AG08395 (cell line): Measurements from ENCODE around the gene TBC1D22A.
"Not testable (repeated sequence)": the region's sequence is repeated elsewhere in the genome, so short reads cannot be mapped to it uniquely, and the experiment has no call there.

Experiments
- DNase-seq: peaks from one replicate; pipeline ENCODE4 v3.0.0; 2012; ENCODE audit warnings: mixed read lengths, low spot score

Gene TBC1D22A

DNA sequence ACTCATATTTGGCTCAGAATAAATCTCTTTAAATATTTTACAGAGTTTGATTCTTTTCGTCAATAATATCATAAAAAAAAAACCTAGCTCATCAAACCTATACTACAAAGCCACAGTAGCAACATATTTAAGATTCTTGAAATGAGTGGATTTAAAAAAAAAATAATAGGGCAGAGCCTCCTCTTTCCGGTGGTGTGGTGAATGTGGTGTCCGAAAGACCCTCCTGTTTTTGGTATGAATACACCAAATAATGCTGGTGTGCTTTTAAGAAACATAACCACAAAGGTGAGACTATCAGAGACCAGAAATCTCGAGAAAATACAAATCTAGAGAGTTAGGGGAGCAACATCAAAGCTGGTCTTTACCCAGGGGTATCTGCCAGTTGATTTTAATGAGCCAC, 342.6 kb downstream of the TBC1D22A start:
- DNase-seq: no peak

DNA sequence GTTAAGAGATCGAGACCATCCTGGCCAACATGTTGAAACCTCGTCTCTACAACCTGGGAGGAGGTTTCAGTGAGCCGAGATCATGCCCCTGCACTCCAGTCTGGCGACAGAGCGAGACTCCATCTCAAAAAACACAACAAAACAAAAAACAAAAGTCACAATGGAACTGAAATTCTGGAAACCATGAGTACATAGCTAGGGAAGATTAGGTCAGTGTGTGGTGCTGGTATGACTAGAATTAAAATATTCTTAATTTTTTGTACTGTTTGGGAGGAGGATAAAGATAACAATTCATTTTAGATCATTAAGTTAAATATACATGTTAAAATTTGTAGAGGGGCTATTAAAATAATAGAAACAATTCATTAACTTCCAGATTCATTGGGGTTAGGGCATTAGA, 344.4 kb downstream of the TBC1D22A start:
- DNase-seq: no peak

DNA sequence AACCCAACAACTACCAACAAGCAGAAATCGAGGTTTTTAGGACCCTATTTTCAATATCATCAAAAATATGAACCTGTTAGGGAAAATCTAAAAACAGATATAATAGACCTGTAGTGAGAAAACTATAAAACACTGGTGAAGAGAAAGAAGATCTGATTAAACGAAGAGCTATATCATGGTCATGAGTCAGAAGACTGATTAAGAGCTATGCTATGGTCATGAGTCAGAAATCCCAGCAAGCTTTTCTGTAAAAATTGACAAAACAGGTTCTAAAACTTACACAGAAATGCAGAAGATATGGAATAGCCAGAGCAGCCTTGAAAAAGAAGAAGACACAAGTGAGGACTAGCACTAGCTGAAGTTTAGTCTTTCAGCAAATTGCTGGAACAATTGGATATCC, 345.0 kb downstream of the TBC1D22A start:
- DNase-seq: peak; percentile 84

DNA sequence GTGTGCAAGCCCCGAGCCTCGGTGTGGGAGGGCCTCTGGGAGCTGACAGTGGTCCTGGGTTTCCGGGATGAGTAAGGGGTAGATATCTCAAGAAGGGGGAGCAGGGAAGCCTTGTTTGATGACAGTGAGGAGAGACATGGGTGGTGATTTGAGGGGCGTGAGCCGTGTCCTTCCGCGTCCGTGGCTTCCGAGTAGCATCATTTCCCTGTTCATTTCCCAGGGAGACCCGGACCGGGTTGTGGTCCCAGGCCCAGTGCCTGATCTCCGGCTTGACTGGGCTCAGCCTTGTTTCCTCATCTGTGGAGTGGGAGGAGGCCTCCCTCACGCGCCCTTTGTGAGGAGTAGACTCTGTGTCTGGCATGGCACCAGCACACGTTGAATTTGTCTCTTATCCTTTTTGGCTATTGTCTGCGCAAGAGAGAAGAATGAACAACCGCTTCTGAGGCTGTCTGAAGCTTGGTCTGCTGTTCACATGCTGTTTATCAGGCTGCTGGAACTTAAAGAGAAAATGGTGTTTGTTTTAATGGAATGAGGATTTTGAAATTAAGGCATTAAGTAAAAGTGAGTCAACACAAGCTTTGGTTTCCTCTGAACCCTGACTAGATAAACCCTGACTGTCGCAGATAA, 348.5 kb downstream of the TBC1D22A start:
- DNase-seq: no peak

- no peak for DNase-seq
Measured at GRCh38 chr22:47111626-47112581, 349.5 kb downstream of the TBC1D22A start.

DNA sequence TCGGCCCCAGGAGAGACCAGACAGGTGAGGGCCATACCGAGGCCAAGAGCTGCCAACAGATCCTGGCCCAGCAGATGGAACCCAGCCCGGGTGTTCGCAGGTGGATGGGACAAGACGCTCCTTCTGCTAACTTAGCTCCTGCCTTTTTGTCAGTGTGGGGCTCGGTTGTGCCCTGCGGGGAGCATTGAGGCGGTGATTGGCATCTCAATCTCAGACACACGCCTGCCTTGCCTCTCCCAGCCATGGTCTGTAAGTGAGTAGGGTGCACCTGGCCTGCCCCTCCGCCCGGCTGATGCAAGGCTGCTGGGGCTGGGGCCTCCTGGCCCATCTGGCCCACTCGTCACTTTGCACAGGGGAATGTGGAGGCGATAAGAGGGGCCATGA, 350.1 kb downstream of the TBC1D22A start:
- no peak for DNase-seq

- no peak for DNase-seq
Measured at GRCh38 chr22:47112994-47113852, 350.8 kb downstream of the TBC1D22A start.

- no peak for DNase-seq
Measured at GRCh38 chr22:47113853-47114415, 351.5 kb downstream of the TBC1D22A start.

DNA sequence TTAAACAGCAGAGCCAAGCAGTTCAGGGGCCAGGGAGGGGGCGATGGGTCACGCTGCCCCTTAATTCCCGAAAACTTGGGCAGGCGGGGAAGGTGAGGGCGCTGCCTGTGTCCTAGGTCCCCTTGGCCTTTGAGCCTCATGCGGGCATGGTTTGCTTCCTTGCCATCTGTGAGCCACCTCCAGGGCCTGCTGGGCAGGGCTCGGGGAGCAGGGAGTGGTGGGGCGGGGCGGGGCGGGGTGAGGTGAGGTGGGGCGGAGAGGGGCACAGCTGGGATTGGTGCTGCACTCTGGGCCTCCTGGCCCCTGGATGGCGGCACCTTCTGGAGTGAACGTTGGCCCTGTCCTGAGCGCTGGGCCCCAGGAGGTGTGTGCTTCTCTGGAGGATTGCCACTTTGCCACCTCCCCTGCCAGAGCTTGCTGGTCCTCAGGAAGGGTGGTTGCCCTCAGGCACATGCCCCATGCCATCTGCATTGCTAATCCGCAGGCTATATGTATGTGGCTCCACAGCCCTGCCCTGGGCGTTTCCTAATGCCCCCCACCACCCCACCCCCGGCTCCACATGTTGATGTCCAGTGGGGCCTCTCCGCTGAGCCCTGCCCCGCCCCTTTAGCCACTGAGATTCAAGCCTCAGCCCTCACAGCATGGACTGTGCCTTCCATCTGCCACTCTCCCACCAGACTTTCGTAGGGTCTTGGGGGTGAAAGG, 352.5 kb downstream of the TBC1D22A start:
- no peak for DNase-seq

GRCh38 chr22:47115518-47115890, 353.1 kb downstream of the TBC1D22A start:
- no peak for DNase-seq

GRCh38 chr22:47115921-47116320, 353.5 kb downstream of the TBC1D22A start:
- DNase-seq: no peak

- no peak for DNase-seq
Measured at GRCh38 chr22:47116426-47117341, 354.2 kb downstream of the TBC1D22A start.

- DNase-seq: not testable (repeated sequence)
Measured at GRCh38 chr22:47117442-47117841, 355.0 kb downstream of the TBC1D22A start.

DNA sequence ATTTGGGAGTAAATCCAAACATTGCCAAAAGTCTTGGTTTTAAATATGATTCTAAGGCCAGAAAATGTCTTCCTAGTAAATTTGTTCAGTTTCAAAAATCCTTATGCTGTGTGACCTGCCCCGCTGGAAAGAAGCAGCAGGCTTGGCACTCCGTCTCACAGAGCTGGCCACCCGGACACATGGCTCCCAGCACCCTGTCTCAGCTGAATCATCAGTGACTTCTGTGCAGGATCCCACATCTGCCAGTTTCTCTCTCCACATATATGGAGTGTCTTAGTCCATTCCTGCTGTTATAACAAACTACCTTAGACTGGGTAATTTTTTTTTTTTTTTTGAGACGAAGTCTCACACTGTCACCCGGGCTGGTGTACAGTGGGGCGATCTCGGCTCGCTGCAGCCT, 356.7 kb downstream of the TBC1D22A start:
- peak; percentile 48 for DNase-seq

DNA sequence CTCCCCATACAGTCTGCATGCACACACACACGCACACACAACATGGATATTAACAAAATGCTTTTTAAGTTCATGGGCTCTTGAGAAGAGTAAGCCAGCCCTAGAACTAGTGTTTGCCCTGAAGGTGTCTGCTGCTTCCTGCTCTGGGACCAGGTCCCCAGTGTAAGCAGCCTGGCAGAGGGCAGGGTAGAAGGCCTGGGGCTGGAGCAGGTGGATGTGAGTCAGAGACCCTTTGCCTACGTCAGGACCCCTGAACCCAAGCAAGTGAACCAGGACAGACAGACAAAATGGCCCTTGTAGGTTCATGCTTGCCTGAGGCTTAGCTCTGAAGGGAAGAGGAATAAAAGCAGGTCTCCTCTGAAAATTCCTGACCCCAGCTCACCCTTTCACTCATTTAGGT, 357.9 kb downstream of the TBC1D22A start:
- no peak for DNase-seq

- DNase-seq: no peak
Measured at GRCh38 chr22:47121791-47122190, 359.3 kb downstream of the TBC1D22A start.

- DNase-seq: no peak
Measured at GRCh38 chr22:47122441-47123000, 360.1 kb downstream of the TBC1D22A start.

DNA sequence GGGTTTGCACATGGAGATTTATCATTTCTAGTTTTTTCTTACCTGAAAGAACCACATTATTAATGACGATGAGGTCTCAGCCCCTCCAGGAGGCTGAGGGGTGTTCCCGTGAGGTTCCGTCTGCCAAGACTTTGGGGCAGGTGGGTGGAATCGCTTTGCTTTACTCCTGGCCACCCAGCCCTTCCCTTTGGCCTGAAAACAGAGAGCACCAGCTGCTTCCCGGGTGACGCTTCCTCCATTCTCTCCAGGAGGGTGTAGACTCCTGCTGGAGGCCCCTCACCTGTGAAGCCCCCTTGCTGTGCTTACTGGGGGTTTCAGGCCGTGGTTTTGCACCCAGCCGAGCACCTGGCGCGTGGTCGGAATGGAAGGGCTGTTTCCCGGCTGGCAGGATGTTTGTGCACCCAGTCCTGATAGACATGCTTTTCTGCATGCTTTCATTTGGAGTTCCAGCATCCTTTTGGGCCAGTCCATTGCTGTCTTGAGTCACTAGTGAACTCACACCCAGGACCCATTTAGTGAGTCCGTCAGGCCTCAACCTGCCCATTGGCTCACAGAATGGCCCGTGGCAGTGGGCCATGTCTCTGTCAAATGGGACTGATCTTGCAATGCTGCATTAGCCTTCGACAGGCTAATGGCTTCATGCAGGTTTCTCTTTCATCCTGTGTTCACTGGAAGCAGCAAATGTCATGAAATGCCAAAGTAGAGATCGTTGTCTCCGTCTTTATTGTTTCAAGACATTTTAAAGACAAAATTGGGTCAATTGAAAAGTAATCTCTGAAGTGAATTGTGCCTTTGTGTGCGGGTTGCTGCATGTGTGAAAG, 360.8 kb downstream of the TBC1D22A start:
- no peak for DNase-seq

GRCh38 chr22:47123827-47124442, 361.5 kb downstream of the TBC1D22A start:
- DNase-seq: no peak
